GM21576 (cell line): ENCODE results near the gene CD84.
"Not testable (repeated sequence)": the region's sequence is repeated elsewhere in the genome, so short reads cannot be mapped to it uniquely, and the experiment has no call there.

ENCODE experiments used
- ATAC-seq: cut with Tn5 transposase; IDR thresholded peaks from one replicate; pipeline ENCODE4 v1.9.1; 2021; ENCODE audit warnings: mild to moderate bottlenecking, moderate library complexity; ENCODE audit not compliant: unreplicated experiment

Gene CD84

GRCh38 chr1:160575112-160575664 is 4.1 kb downstream of the CD84 start:
- ATAC-seq: no peak

GRCh38 chr1:160570840-160571239 is 8.5 kb downstream of the CD84 start:
- ATAC-seq: no peak

DNA sequence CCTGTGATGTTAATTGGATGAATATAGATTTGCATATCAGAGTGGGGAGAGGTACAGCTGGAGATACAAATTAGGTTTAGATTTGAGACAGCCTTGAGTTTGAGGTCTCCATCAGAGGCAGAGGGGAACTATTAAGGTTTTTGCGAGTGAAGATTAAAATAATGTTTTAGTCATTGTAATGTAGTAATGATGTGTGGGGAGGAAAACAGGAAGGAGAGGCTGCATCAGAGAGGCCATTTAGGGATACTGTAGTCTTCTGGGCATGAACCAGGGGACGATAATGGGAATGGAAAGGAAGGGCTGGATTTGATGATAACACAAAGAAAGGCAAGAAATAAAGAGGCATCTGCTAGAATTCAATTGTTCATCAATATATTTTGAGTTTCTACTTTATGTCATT is 9.5 kb downstream of the CD84 start:
- no peak for ATAC-seq

GRCh38 chr1:160567858-160568682 is 11.2 kb downstream of the CD84 start:
- ATAC-seq: no peak

- ATAC-seq: no peak
Observed at GRCh38 chr1:160567341-160567740, 12.0 kb downstream of the CD84 start.

DNA sequence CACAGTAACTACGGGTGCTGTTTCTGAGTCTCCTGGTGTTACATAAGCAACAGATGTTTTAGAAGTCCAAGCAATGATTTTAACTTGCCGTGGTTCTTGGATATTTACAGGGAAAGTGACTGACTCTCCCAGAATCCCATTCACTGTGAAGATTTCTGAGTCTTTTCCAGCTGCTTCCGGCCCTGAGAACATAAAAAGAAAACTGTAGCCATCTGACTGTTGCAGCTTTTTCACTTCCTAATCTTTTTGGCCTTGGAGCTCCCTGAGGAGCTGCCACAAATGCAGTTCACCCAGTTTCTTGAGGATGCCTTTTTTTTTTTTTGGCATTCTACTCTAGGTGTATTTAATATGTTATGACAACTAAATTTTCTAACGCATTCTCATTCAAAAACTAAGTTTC is 13.7 kb downstream of the CD84 start:
- no peak for ATAC-seq

DNA sequence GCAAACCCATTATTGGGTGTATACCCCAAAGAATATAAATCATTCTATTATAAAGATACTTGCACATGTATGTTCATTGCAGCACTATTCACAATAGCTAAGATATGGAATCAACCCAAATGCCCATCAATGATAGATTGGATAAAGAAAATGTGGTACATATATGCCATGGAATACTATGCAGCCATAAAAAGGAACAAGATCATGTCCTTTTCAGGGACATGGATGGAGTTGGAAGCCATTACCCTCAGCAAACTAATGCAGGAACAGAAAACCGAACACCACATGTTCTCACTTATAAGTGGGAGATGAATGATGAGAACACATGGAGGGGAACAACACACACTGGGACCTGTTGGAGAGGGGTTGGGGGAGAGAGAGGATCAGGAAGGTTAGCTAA is 16.1 kb downstream of the CD84 start:
- not testable (repeated sequence) for ATAC-seq

DNA sequence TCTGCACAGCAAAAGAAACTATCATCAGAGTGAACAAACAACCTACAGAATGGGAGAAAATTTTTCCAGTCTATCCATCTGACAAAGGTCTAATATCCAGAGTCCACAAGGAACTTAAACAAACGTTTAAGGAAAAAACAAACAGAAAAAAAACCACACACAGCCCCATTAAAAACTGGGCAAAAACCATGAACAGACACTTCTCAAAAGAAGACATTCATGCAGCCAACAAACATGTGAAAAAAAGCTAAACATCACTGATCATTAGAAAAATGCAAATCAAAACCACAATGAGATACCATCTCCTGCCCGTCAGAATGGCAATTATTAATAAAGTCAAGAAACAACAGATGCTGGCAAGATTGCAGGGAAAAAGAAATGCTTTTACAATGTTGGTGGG is 16.6 kb downstream of the CD84 start:
- not testable (repeated sequence) for ATAC-seq

- ATAC-seq: no peak
Observed at GRCh38 chr1:160560806-160561205, 18.5 kb downstream of the CD84 start.

GRCh38 chr1:160560045-160560705 is 19.1 kb downstream of the CD84 start:
- ATAC-seq: no peak

GRCh38 chr1:160559437-160559836 is 19.9 kb downstream of the CD84 start:
- not testable (repeated sequence) for ATAC-seq

- no peak for ATAC-seq
Observed at GRCh38 chr1:160558660-160559380, 20.5 kb downstream of the CD84 start.

DNA sequence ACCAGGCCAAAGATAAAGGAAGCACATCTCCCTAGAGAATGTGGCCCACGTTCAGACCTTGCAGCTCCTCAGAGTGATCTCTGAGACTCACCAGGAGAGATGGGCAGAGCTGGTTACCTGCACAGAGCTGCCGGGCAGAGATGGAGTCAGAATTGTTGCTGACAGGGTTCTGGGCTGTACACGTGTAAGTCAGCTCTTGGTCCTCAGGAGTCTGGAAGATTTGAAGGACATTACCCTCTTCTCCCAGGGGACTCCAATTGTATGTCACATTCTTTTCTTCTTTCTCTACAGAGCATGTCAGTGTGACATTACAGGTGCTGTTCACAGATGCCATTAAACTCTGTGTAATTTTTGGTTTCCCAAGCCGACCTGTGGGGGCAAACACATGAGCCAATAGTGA is 25.5 kb downstream of the CD84 start:
- no peak for ATAC-seq

GRCh38 chr1:160552425-160552824 is 26.9 kb downstream of the CD84 start:
- ATAC-seq: no peak

DNA sequence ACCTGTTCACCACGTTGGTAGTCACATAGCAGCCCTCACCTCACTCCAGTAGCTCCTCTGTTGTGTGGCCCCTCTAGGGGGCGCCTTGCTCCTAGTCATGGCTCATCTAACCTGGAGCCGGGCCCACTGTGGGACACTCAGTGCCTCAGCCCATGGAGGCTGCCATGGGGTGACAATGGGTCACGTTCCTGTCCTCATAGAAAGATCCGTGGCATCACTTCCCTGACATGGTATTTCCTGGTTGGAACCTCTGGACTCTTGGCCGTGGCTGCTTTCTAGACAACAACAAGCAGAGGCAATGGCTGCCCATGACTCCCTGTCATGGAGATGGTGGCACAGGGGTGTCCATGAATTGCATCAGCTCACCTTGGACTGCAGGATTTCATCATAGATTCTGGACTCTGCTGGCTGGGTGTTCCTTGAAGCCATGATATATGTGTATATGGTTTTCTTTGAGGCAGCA is 28.7 kb downstream of the CD84 start:
- no peak for ATAC-seq

DNA sequence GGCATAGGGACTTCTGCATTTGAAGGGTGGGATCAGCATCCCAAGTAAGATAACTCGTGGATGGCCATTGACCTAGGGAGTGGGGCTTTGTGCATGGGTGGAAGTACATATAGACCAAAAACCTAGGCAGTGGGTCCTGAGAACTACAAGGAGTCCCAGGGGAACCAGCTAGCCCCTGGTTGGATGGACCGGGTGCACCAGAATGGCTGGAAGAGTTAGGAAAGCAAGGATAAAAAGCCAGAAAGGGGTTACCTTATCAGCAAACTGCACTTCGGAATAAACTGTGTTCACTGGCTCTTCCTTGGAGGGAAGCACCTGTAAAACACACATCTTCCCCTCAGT is 29.7 kb downstream of the CD84 start:
- peak; percentile 5 for ATAC-seq

DNA sequence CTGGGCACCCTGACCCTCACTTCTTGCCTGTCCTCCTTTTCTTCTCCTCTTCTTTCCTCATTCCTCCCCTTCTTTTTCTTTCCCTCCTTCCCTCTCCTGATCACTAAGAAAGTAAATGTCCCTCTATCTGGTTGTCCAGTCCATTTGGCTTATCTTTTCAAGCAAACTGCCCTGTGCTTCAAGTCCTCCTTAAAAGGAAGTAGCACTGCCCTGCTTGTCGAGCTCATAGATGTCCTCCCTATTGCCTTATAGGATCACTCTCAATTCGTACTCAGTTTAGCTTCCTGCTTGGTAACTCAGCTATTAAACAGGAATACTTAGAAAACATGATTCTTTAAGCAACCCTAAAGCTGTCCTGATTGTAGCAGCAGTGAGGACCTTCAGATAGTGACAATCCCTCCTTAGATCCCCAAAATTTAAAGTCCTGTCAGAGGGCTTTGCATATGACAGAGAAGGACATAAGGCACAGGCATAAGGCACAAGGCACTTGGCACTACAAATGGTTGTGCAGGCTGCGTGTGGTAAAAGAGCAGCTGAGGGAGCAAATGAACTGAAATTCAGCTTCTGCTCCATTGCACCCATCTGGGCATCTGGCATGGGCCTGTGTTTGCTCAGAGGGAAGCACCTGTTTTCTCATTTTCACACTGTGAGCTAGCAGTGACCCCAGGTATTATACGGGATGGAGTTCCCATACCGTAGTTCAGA is 30.2 kb downstream of the CD84 start:
- peak; percentile 47 for ATAC-seq

- ATAC-seq: no peak
Observed at GRCh38 chr1:160548183-160548582, 31.1 kb downstream of the CD84 start.

- no peak for ATAC-seq
Observed at GRCh38 chr1:160547422-160547821, 31.9 kb downstream of the CD84 start.

- ATAC-seq: no peak
Observed at GRCh38 chr1:160546942-160547341, 32.4 kb downstream of the CD84 start.

GRCh38 chr1:160544647-160545046 is 34.6 kb downstream of the CD84 start:
- ATAC-seq: no peak
